IPS DF 4.7 (cell line): Measurements from ENCODE around the gene CA6.
"Not testable (repeated sequence)": the region's sequence is repeated elsewhere in the genome, so short reads cannot be mapped to it uniquely, and the experiment has no call there.

Experiments used
- DNase-seq: peaks from one replicate; pipeline ENCODE4 v3.0.0-alpha.2; 2013; ENCODE audit warnings: low spot score; ENCODE audit errors: extremely low read depth

CA6 gene

GRCh38 chr1:9004700-9005394, 59.2 kb downstream of the CA6 start:
- no peak for DNase-seq

GRCh38 chr1:9005395-9005708, 59.7 kb downstream of the CA6 start:
- DNase-seq = no peak

- no peak for DNase-seq
Measured at GRCh38 chr1:9006956-9007615, 61.4 kb downstream of the CA6 start.

GRCh38 chr1:9008236-9008635, 62.6 kb downstream of the CA6 start:
- DNase-seq = no peak

GRCh38 chr1:9009438-9010370, 64.0 kb downstream of the CA6 start:
- DNase-seq = peak; percentile 46

- no peak for DNase-seq
Measured at GRCh38 chr1:9010781-9011323, 65.2 kb downstream of the CA6 start.

- DNase-seq = no peak
Measured at GRCh38 chr1:9013819-9014218, 68.2 kb downstream of the CA6 start.

- no peak for DNase-seq
Measured at GRCh38 chr1:9014475-9015375, 69.1 kb downstream of the CA6 start.

GRCh38 chr1:9016455-9016854, 70.8 kb downstream of the CA6 start:
- no peak for DNase-seq

- no peak for DNase-seq
Measured at GRCh38 chr1:9018333-9018732, 72.7 kb downstream of the CA6 start.

GRCh38 chr1:9019896-9020295, 74.2 kb downstream of the CA6 start:
- no peak for DNase-seq

GRCh38 chr1:9020305-9020704, 74.6 kb downstream of the CA6 start:
- no peak for DNase-seq

GRCh38 chr1:9022026-9022738, 76.5 kb downstream of the CA6 start:
- not testable (repeated sequence) for DNase-seq

GRCh38 chr1:9022773-9023172, 77.1 kb downstream of the CA6 start:
- no peak for DNase-seq
